ENCODE measurements around the gene OBP2A.

Gene OBP2A

DNA sequence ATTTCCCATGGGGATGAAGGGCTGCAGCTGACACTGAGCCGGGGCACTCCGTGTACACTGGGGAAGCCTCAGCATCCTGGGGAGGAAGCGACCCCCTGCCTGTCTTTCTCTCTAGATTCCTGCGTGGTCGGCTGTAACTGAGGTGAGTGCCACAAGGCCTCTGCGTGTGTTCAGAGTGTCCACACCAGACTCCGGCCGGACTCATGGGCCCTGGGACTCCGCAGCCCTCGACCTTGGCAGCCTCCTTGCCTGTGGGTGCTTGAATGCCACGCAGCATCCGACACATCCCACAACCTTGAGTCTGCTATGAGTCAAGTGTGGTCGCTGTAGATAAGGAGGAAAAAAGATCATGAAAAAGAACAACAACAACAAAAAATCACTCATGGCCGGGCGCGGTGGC lies 39.0 kb downstream of the OBP2A start:
- ChIA-PET CTCF (no interaction called here), POLR2A (no interaction called here)
- DNase-seq (ENCODE audit: extremely low spot score) = no peak
- no peak for TF ChIP-seq CTCF (IDR thresholded peaks at IDR 0.05; ENCODE audit: control extremely low read depth, extremely low read depth, low read depth, missing control alignments)

DNA sequence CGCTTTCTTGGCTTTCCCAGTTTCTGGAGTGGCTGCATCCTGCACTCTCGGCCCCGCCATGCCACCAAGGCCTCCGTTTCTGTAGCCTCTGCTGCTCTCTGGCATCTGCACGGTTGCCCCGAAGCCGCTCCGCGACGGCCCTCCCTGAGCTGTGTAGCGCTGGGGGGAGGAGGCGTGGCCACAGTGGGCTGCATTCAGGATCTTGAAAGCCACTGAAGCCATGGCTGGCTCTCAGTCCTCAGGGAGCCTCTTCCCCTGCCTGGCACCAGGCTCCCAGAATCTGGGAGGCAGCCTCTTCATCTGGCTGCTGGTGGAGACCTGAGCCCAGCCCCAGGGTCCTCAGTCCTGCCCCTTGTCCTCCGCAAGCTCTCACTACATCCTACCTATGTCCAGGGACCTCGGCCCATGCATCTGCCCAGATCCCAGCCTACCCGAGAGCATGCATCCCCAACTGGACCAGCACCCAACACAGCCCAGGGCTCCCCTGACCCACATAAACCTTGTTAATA lies 40.7 kb downstream of the OBP2A start:
- ChIA-PET CTCF (no interaction called here), POLR2A (no interaction called here)
- no peak for DNase-seq (ENCODE audit: extremely low spot score)
- TF ChIP-seq CTCF (IDR thresholded peaks at IDR 0.05; ENCODE audit: control extremely low read depth, extremely low read depth, low read depth, missing control alignments) = no peak

- no peak for DNase-seq (ENCODE audit: extremely low spot score)
- ChIA-PET CTCF (no interaction called here), POLR2A (no interaction called here)
- no peak for TF ChIP-seq CTCF (IDR thresholded peaks at IDR 0.05; ENCODE audit: control extremely low read depth, extremely low read depth, low read depth, missing control alignments)
These were observed 41.7 kb downstream of the OBP2A start for GRCh38 chr9:135587658-135588057.

DNA sequence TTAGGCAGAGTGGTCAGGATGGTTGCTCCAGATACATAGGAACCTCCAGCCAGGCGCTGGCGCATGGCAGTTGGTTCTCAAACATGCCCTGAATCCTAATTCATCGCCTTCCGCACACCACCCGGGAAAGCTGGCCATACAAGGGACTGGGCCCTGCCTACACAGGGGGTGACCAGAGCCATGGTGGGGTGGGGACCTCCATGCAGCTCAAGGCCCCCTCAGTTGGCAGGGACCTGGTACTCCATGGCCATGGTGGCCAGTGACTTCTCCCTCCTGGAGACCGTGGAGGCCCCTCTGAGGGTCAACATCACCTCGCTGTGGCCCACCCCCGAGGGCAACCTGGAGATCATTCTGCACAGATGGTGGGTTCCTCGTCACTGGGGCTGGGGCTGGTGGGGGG lies 42.4 kb downstream of the OBP2A start:
- no peak for TF ChIP-seq CTCF (IDR thresholded peaks at IDR 0.05; ENCODE audit: control extremely low read depth, extremely low read depth, low read depth, missing control alignments)
- POLR2A ChIA-PET = no interaction called here
- CTCF ChIA-PET = interaction anchor here (2.0 kb wide), 1 partner anchor 13 kb away, joined by 7 read pairs; no protein-coding TSS in a partner anchor
- no peak for DNase-seq (ENCODE audit: extremely low spot score)

GRCh38 chr9:135588886-135589595 lies 43.1 kb downstream of the OBP2A start:
- POLR2A ChIA-PET = no interaction called here
- CTCF ChIA-PET = interaction anchor here (2.0 kb wide), 1 partner anchor 12 kb away, joined by 7 read pairs; no protein-coding TSS in a partner anchor
- DNase-seq (ENCODE audit: extremely low spot score) = no peak
- no peak for TF ChIP-seq CTCF (IDR thresholded peaks at IDR 0.05; ENCODE audit: control extremely low read depth, extremely low read depth, low read depth, missing control alignments)

DNA sequence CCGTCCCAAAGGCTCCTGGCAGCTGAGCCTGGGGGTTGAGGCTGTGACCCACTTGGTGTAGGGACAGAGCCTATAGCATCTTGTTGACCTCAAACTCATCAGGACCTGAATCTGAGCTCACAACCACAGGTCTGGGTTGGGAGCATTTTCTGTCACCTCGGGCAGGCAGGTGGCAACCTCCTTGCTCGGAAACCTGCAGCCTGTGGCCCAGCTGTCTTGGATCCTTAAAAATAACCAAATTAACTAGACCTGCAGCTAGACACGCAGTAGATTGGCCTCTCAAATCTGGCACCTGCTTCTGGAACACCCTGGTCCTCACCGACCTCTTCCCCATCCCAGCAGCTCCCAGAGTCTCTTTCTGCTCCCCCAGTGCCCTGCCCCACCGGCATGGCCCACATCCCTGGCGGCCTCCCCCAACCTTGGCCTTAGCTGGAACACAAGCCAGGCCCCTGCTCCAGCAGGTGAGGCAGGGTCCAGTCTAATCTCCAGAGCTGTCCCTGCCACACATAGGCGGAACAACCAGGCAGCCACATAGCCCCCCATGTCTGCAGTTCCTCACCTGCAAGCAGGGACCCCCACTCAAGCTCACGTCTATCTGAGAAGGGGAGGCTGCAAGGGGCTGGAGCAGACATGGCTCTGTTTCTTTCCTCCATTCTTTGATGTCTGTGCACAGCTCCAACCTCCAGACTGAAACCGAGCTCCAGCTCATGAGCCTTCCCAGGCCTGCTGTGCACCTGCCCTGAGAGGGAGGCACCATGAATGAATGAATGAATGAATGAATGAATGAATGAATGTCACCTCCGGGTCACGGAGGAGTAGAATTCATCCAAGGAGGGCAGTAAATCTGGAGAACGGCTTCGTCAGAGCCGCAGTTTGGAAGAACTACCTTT lies 43.9 kb downstream of the OBP2A start:
- CTCF ChIA-PET = interaction anchor here (0.9 to 2.0 kb wide), 2 partner anchors 12 to 14 kb away, joined by 3 to 7 read pairs; no protein-coding TSS in a partner anchor

More for the DNA sequence above, 43.9 kb downstream of the OBP2A start:
- POLR2A ChIA-PET = no interaction called here
- no peak for DNase-seq (ENCODE audit: extremely low spot score)
- no peak for TF ChIP-seq CTCF (IDR thresholded peaks at IDR 0.05; ENCODE audit: control extremely low read depth, extremely low read depth, low read depth, missing control alignments)
